AG09319 (cell line): Measurements from ENCODE around the gene LY6G6D.
"Not testable (repeated sequence)": the region's sequence is repeated elsewhere in the genome, so short reads cannot be mapped to it uniquely, and the experiment has no call there.

Source experiments
- DNase-seq: peaks from one replicate; pipeline ENCODE4 v3.0.0-alpha.2; 2010; ENCODE audit warnings: low read depth; ENCODE audit errors: extremely low read depth
- CTCF ChIP-seq: IDR thresholded peaks from 2 replicates; pipeline ENCODE4 v1.5.1; 2011; ENCODE audit warnings: low read depth, mild to moderate bottlenecking, inconsistent platforms, low read length, moderate library complexity

Gene LY6G6D

GRCh38 chr6:31707701-31708100 is 7.4 kb upstream of the LY6G6D start:
- DNase-seq: no peak
- TF ChIP-seq CTCF: no peak

DNA sequence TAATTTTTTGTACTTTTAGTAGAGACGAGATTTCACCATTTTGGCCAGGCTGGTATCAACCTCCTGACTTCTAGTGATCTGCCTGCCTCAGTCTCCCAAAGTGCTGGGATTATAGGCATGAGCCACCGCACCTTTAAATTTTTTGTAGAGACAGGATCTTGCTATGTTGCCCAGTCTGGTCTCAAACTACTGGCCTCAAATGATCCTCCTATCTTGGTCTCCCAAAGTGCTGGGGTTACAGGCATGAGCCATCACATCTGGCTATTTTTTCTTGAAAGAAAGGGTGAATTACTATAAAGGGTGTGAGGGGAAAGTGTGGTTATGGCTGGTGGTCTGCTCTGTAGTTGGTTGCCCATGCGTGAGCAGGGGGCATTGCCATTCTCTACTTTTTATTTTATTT is 6.9 kb upstream of the LY6G6D start:
- TF ChIP-seq CTCF: no peak
- no peak for DNase-seq

DNA sequence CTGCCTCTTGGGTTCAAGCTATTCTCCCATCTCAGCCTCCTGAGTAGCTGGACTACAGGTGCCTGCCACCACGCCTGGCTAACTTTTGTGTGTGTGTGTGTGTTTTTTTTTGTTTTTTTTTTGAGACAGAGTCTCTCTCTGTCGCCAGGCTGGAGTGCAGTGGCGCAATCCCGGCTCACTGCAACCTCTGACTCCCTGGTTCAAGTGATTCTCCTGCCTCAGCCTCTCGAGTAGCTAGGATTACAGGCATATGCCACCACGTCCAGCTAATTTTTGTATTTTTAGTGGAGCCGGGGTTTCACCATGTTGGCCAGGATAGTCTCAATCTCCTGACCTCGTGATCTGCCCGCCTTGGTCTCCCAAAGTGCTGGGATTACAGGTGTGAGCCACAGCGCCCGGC is 6.0 kb upstream of the LY6G6D start:
- not testable (repeated sequence) for DNase-seq

- no peak for DNase-seq
- no peak for TF ChIP-seq CTCF
Observed at GRCh38 chr6:31710523-31711219, 4.5 kb upstream of the LY6G6D start.

DNA sequence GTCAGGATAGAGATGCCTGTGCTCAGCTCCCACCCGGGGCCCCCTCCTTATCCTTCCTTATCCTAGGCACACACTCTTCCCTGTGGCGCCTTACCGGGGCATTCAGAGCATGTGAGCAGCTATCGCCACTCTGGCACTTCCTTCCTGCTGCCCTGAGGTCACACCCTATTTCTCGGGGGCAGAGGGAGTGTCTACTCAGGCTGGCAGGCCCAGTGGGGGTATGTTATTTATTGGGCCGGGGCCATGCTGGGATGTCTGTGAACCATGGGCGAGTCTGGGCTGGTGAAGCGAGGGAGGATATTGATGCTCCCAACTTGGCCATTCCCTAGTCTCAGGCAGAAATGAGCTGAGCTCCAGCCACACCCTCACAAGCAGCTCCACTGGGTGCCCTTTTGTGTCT is 3.9 kb upstream of the LY6G6D start:
- DNase-seq: no peak
- TF ChIP-seq CTCF: no peak

- no peak for DNase-seq
Observed at GRCh38 chr6:31712296-31712695, 2.9 kb upstream of the LY6G6D start.

DNA sequence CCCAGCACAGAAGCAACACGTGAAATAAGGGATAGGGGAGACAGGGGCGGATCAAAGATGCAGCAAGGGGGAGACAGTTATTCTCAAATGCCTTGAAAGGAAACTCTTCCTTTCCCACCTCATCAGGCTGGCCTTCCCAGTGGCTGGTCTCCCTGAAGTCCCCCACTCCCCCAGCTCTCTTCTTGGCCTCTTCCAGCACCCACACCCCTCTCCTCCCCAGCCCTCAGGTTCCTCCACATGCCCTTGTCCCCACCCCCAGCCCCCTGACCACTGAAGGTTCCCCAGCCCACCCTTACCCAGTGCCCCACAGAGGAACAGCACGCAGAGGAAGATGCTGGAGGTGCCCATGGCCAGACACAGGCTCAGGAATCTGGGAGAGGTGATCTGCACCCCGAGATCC is 1.7 kb upstream of the LY6G6D start:
- no peak for DNase-seq
- no peak for TF ChIP-seq CTCF

More at GRCh38 chr6:31712296-31712695, 2.9 kb upstream of the LY6G6D start:
- TF ChIP-seq CTCF: no peak; the same call in 1 of the 2 replicates
